VCaP (cell line): Measurements from ENCODE around the gene RNF208.

Experiments
- H3K27ac ChIP-seq: fragments of 450-650 bp; 2 replicates; pipeline ENCODE4 v1.5.1; 2017
- TF ChIP-seq, protein P1 (sequence below): fragments of 450-650 bp; conservative IDR thresholded peaks from 2 replicates; pipeline ENCODE4 v1.5.1; 2017; ENCODE audit warnings: mild to moderate bottlenecking, moderate library complexity

RNF208 gene

GRCh38 chr9:137266585-137267453, 44.8 kb upstream of the RNF208 start:
- peak overlapping the region; percentile 99 for H3K27ac ChIP-seq
- TF ChIP-seq, protein P1, sequence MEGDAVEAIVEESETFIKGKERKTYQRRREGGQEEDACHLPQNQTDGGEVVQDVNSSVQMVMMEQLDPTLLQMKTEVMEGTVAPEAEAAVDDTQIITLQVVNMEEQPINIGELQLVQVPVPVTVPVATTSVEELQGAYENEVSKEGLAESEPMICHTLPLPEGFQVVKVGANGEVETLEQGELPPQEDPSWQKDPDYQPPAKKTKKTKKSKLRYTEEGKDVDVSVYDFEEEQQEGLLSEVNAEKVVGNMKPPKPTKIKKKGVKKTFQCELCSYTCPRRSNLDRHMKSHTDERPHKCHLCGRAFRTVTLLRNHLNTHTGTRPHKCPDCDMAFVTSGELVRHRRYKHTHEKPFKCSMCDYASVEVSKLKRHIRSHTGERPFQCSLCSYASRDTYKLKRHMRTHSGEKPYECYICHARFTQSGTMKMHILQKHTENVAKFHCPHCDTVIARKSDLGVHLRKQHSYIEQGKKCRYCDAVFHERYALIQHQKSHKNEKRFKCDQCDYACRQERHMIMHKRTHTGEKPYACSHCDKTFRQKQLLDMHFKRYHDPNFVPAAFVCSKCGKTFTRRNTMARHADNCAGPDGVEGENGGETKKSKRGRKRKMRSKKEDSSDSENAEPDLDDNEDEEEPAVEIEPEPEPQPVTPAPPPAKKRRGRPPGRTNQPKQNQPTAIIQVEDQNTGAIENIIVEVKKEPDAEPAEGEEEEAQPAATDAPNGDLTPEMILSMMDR, result no peak

DNA sequence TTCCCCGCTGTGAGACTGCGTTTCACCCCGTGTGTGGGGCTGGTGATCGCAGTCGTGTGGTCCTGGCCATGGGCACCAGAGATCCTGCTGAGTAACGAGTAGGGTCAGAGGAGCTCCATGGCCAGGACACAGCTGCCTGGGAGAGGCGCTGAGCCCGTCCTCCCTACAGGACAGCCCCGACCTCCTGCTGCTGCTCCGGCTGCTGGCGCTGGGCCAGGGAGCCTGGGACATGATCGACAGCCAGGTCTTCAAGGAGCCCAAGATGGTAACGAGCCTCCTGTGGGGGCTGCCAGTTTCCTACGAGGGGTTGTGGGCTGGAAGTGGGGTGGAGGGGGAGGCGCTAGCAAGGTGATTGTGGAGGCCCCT, 44.1 kb upstream of the RNF208 start:
- TF ChIP-seq, protein P1, result no peak
- peak overlapping the region; percentile 99 for H3K27ac ChIP-seq

GRCh38 chr9:137265496-137266161, 43.6 kb upstream of the RNF208 start:
- peak overlapping the region; percentile 99 for H3K27ac ChIP-seq
- TF ChIP-seq, protein P1, result no peak

DNA sequence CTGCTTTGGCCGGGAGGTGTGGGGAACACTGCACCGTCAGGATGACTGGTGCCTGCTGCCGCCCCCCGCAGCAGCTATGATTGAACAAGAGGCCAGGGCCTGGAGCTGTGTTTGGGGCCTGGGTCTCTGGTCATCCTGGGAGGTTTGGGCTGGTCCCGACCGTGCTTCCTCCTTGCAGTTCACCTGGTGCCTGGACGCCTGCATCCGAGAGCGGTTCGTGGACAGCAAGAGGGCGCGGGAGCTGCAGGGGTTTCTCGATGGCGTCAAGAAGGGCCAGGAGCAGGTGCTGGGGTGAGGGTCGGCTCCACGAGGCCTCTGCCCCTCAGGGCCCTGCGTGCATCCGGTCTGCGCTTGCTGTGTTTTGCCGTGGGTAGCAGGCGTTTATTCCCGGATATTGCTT, 42.0 kb upstream of the RNF208 start:
- TF ChIP-seq, protein P1, result no peak
- peak overlapping the region; percentile 18 for H3K27ac ChIP-seq

DNA sequence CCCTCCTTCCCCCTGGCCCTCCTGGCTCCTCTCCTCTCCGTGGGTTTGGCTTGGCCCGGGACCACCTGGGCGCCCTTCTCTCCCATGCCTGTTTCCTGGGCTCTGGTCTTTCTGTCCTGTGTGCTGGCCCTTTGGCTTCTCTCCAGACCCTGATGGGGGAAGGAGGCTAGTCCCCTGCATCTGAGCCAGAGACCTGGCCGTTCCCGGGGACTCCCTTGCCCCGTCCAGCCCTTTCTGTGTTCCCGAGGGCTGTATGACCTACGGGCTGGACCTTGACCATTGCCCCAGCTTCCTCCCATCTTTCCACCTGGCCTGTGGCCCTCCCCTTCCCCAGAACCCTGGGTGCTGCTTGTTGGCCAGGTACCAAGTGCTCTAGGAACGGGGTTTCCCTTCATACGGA, 41.5 kb upstream of the RNF208 start:
- peak overlapping the region; percentile 18 for H3K27ac ChIP-seq
- TF ChIP-seq, protein P1, result no peak

DNA sequence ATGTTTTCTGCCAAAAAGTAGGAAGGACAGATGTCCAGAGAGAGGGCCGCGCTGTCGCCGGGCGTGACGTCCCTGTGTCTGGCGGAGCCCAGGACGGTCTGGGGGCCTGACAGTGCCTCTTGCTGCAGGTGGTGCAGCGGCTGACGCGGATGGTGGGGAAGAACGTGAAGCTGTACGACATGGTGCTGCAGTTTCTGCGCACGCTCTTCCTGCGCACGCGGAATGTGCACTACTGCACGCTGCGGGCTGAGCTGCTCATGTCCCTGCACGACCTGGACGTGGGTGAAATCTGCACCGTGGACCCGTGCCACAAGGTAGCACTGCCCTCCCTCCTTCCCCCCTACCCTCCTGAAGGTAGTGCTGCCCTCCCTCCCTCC, 40.9 kb upstream of the RNF208 start:
- TF ChIP-seq, protein P1, result no peak
- H3K27ac ChIP-seq, result peak overlapping the region; percentile 22; the same call in 1 of the 2 replicates

- TF ChIP-seq, protein P1, result peak; percentile 80
Measured at GRCh38 chr9:137262173-137262908, 40.3 kb upstream of the RNF208 start.

More at GRCh38 chr9:137262173-137262908, 40.3 kb upstream of the RNF208 start:
- peak overlapping the region; percentile 22; the same call in 1 of the 2 replicates for H3K27ac ChIP-seq
